Smooth muscle cell (in vitro differentiated cells): Measurements from ENCODE around the gene DENND4C. TPM values are rescaled to one million over a fixed set of nuclear protein-coding genes. Genes with fewer than 3 reads are reported as not detected.

Source experiments
- DNase-seq: peaks from one replicate; lab custom pipeline; 2025; ENCODE audit not compliant: unreplicated experiment; lab: John Stamatoyannopoulos, UW
- H2AFZ ChIP-seq: fragments of 200-600 bp; sonication (generic); 2 replicates; pipeline ENCODE4 v1.6.0; 2016; ENCODE audit warnings: antibody characterized with exemption, low read depth, mild to moderate bottlenecking
- H3F3A ChIP-seq: fragments of 200-600 bp; sonication (generic); 2 replicates; pipeline ENCODE4 v1.6.0; 2017; ENCODE audit warnings: antibody characterized with exemption, low read depth
- H3K27ac ChIP-seq: fragments of 200-600 bp; sonication (generic); 2 replicates; pipeline ENCODE4 v1.5.1; 2016; ENCODE audit warnings: low read depth, mild to moderate bottlenecking
- H3K27me3 ChIP-seq: fragments of 200-600 bp; sonication (generic); 2 replicates; pipeline ENCODE4 v1.6.1; 2016; ENCODE audit warnings: low read depth, mild to moderate bottlenecking
- H3K36me3 ChIP-seq: fragments of 200-600 bp; sonication (generic); 2 replicates; pipeline ENCODE4 v1.5.1; 2016; ENCODE audit warnings: low read depth
- H3K4me1 ChIP-seq: fragments of 200-600 bp; sonication (generic); 2 replicates; pipeline ENCODE4 v1.5.1; 2016; ENCODE audit warnings: low read depth
- H3K4me2 ChIP-seq: fragments of 200-600 bp; sonication (generic); 2 replicates; pipeline ENCODE4 v1.6.0; 2016; ENCODE audit warnings: mild to moderate bottlenecking
- H3K4me3 ChIP-seq: fragments of 200-600 bp; sonication (generic); 2 replicates; pipeline ENCODE4 v1.5.1; 2016; ENCODE audit warnings: mild to moderate bottlenecking
- H3K79me2 ChIP-seq: fragments of 200-600 bp; sonication (generic); 2 replicates; pipeline ENCODE4 v1.6.0; 2016; ENCODE audit warnings: low read depth, mild to moderate bottlenecking
- H3K9ac ChIP-seq: fragments of 200-600 bp; sonication (generic); 2 replicates; pipeline ENCODE4 v1.6.0; 2016; ENCODE audit warnings: low read depth
- H3K9me3 ChIP-seq: fragments of 200-600 bp; sonication (generic); replicated peaks from 2 replicates; pipeline ENCODE4 v1.5.1; 2016; ENCODE audit warnings: low read depth
- H4K20me1 ChIP-seq: fragments of 200-600 bp; sonication (generic); 2 replicates; pipeline ENCODE4 v1.6.0; 2016; ENCODE audit warnings: low read depth
- CTCF ChIP-seq: fragments of 200-600 bp; sonication (generic); IDR thresholded peaks from 2 replicates; pipeline ENCODE4 v1.5.1; 2017; ENCODE audit warnings: borderline replicate concordance, mild to moderate bottlenecking, antibody characterized with exemption; ENCODE audit not compliant: insufficient read depth, poor library complexity, severe bottlenecking
- WGBS: methylation state at CpG from one replicate; pipeline ENCODE4 v1.1.7; 2016; ENCODE audit warnings: low lambda C conversion rate; 5-methylcytosine and 5-hydroxymethylcytosine counted together
- polyA plus RNA-seq: library from polyadenylated mRNA; unstranded; fragments of >200 nt; fragmentation: Nextera tagmentation; extraction: Ambion mirVana; gene quantifications from 2 replicates; pipeline ENCODE4 v1.2.1, GENCODE V29; 2016
- total RNA-seq: library from RNA; depleted of rRNA; stranded (reverse); fragments of >200 nt; gene quantifications from 2 replicates; pipeline ENCODE4 v1.2.3, GENCODE V29; 2014

The DENND4C gene
- total RNA-seq (24.8 and 28.5 TPM in 2 replicates), polyA plus RNA-seq (4.0 and 10.1 TPM in 2 replicates)

DNA sequence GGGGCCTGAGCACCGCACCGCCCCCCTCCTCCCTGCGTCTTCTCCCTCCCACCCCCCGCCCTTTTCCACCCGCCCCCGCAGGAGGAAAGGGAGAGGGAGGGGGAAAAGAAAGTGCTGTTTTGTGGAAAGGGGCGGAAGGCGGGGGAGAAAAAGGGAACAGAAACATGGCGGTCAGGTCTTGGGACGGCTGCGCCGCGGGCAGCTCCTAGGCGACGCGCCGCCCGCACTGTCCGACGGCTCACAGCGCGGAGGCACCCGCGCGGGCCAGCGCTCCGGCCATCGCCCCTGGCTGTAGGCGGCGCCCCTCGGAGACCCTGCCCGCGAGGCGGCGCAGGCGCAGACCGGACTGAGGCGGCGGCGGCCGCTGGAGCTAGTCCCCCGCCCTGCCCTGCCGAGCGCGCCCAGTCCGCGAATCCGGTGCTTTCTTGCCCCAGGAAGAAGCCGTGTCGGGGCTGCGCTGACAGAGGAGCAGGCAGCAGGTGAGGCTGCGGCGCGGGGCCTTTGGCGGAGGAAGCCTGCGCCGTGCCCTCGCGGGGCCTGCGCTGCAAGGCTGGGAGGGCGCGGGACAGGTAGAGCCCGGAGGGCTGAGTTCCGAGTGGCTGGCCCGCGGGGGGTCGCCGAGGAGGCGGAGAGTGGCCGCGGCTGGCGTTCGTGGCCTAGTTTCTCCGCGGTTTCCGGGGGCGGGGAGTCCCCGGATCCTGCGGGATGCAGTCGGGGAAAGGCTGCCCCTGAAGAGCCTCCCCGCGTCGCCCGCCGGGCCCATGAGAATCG lies at the start of gene DENND4C:
Gene DENND4C (plus strand): TSS at position 339 of the 771 bp plus-strand sequence. CDS start 45,482 bp downstream, outside the sequence.
- Histone ChIP-seq H2AFZ (peak within 1 kb of the TSS; percentile 96), H3K9me3 (no peaks in the 10 kb centered on the region), H3K4me2 (peak within 1 kb of the TSS; percentile 97)

GRCh38 chr9:19180991-19181390 lies 49.5 kb upstream of the DENND4C start:
- peaks cover 4% of the 10 kb centered on the region for H3F3A ChIP-seq
- no peaks in the 10 kb centered on the region for H3K27me3 ChIP-seq
- H3K9ac ChIP-seq: no peak overlapping the region
- 82% methylated on average over 5 of the region's 5 CpGs for WGBS
- H3K4me2 ChIP-seq: no peak overlapping the region
- H3K79me2 ChIP-seq: no peaks in the 10 kb centered on the region
- no peak overlapping the region for H3K4me3 ChIP-seq
- no peaks in the 10 kb centered on the region for H4K20me1 ChIP-seq
- no peaks in the 10 kb centered on the region for H3K9me3 ChIP-seq
- DNase-seq: no peak
- no peak overlapping the region for H2AFZ ChIP-seq
- H3K27ac ChIP-seq: peak overlapping the region; percentile 48
- no peaks in the 10 kb centered on the region for H3K36me3 ChIP-seq
- no peak for TF ChIP-seq CTCF
- no peaks in the 10 kb centered on the region for H3K4me1 ChIP-seq

More for the DNA sequence above, at the start of gene DENND4C:
- H3K9ac ChIP-seq: peak within 1 kb of the TSS; percentile 82
- peak within 1 kb of the TSS; percentile 67 for H3K27ac ChIP-seq
- H3F3A ChIP-seq: no peaks in the 10 kb centered on the region
- peaks cover 46% of the 10 kb centered on the region for H3K79me2 ChIP-seq
- peaks cover 15% of the 10 kb centered on the region for H3K4me1 ChIP-seq
- no peaks in the 10 kb centered on the region for H3K27me3 ChIP-seq
- no peaks in the 10 kb centered on the region for H3K36me3 ChIP-seq
- peak within 1 kb of the TSS; percentile 93 for H3K4me3 ChIP-seq
- TF ChIP-seq CTCF: no peak
- DNase-seq: peak; percentile 82
- 2% methylated on average over 50 of the region's 86 CpGs for WGBS
- peaks cover 42% of the 10 kb centered on the region for H4K20me1 ChIP-seq

DNA sequence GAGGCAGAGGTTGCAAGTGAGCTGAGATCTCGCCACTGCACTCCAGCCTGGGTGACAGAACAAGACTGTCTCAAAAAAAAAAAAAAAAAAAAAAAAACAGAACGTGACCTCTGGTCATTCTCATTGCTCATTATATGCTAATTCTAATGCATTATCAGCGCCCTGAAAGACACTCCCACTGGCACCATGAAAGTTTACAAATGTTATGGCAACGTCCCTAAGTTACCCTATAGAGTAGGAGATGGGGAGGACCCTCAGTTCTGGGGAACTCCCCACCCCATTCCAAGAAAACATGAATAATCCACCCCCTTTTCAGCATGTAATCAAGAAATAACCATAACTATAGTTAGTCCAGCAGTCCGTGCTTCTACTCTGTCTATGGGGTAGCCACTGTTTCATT lies 48.9 kb upstream of the DENND4C start:
- no peaks in the 10 kb centered on the region for H4K20me1 ChIP-seq

More for the DNA sequence above, 48.9 kb upstream of the DENND4C start:
- H3K27me3 ChIP-seq: no peaks in the 10 kb centered on the region
- no peak overlapping the region for H3K9ac ChIP-seq
- no peak for DNase-seq
- no peaks in the 10 kb centered on the region for H3K79me2 ChIP-seq
- no peaks in the 10 kb centered on the region for H3K4me1 ChIP-seq
- no peak overlapping the region for H3K4me2 ChIP-seq
- H3K9me3 ChIP-seq: no peaks in the 10 kb centered on the region
- H3K4me3 ChIP-seq: no peak overlapping the region
- TF ChIP-seq CTCF: no peak
- no peak overlapping the region for H2AFZ ChIP-seq
- H3F3A ChIP-seq: peaks cover 4% of the 10 kb centered on the region
- H3K27ac ChIP-seq: no peak overlapping the region
- WGBS: 91% methylated on average over 5 of the region's 5 CpGs
- no peaks in the 10 kb centered on the region for H3K36me3 ChIP-seq
